Lower leg skin (tissue), 4 donors: ENCODE measurements around the gene RPSA. TPM values are rescaled to one million over a fixed set of nuclear protein-coding genes. Genes with fewer than 3 reads are reported as not detected.
A peak's percentile ranks its signal among the peaks of the same experiment; 100 is the strongest.

Experiments
- DNase-seq, 2 donors: peaks; one replicate each; pipeline ENCODE4 v3.0.0-alpha.2; 2019; ENCODE audit warnings: low spot score in 2 of 2
- H3K4me3 ChIP-seq: fragments of 200-600 bp; sonication (generic); 2 replicates; pipeline ENCODE4 v1.5.1; 2017; ENCODE audit warnings: mild to moderate bottlenecking, low read depth; ENCODE audit not compliant: poor library complexity, severe bottlenecking
- CTCF ChIP-seq, 3 donors: fragments of 450-650 bp; IDR thresholded peaks; one replicate each; pipeline ENCODE4 v1.5.1; 2016; ENCODE audit warnings: antibody characterized with exemption in 3 of 3, mild to moderate bottlenecking in 3 of 3, moderate library complexity in 2 of 3
- POLR2A ChIP-seq, 2 donors: fragments of 450-650 bp; IDR thresholded peaks; one replicate each; pipeline ENCODE4 v1.6.1; 2016 to 2017; ENCODE audit warnings: antibody characterized with exemption in 2 of 2, mild to moderate bottlenecking in 1 of 2, moderate library complexity in 1 of 2
- WGBS, 2 donors: methylation state at CpG; one replicate each; pipeline ENCODE4 v1.1.5; 2018; 5-methylcytosine and 5-hydroxymethylcytosine counted together
- intact Hi-C: fragments of 100-400 bp; cut with DNase I; formaldehyde crosslinking; loops from one replicate; pipeline ENCODE4 v1.15.0; 2023; ENCODE audit warnings: low total_unique reads
- total RNA-seq, 4 donors: library from RNA; depleted of rRNA; stranded (reverse); fragments of >200 nt; gene quantifications; one replicate each; pipeline ENCODE4 v1.1.0, GENCODE V29; 2016

The RPSA gene
- total RNA-seq, 4 donors from 2014 or later = 789 to 1,137 (median 1,095) TPM

- intact Hi-C loops = no loop called here
- no peak overlapping the region for H3K4me3 ChIP-seq
- 73 to 74% methylated on average over 5 of the region's 5 CpGs for WGBS, 2 donors
- DNase-seq = no peak
- no peak for TF ChIP-seq CTCF (IDR thresholded peaks at IDR 0.05)
- no peak for TF ChIP-seq POLR2A (IDR thresholded peaks at IDR 0.05)
Observed at GRCh38 chr3:39386318-39386717, 20.2 kb upstream of the RPSA start.

- H3K4me3 ChIP-seq = no peak overlapping the region
- 88 to 89% methylated on average over 1 of the region's 1 CpG for WGBS, 2 donors
- intact Hi-C loops = no loop called here
- TF ChIP-seq POLR2A (IDR thresholded peaks at IDR 0.05) (no peak), CTCF (IDR thresholded peaks at IDR 0.05) (no peak)
- DNase-seq = no peak
Observed at GRCh38 chr3:39387411-39387975, 19.0 kb upstream of the RPSA start.

DNA sequence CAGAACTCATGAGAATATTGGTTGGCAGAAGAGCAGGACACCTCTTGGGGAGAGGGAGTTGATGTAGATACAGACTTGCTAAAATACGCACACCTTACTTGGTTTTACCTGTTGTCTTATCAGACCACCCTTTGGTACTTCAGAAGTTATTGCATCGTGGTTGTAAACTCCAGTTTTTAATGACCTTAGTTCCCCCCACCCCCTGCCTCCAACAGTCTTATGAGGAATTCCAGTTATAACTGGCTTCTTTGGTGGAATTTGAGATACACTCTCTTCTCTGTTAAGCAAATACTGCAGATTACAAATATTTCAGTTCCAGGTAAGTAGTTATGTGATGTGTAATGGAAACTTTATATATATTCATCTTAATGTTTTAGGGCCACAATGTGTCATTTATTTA, 18.4 kb upstream of the RPSA start:
- no peak overlapping the region for H3K4me3 ChIP-seq
- intact Hi-C loops = no loop called here
- no peak for DNase-seq
- no peak for TF ChIP-seq CTCF (IDR thresholded peaks at IDR 0.05)
- no peak for TF ChIP-seq POLR2A (IDR thresholded peaks at IDR 0.05)
- WGBS, 2 donors = 90 to 91% methylated on average over 2 of the region's 2 CpGs

GRCh38 chr3:39388741-39389248, 17.7 kb upstream of the RPSA start:
- no peak overlapping the region for H3K4me3 ChIP-seq
- WGBS, 2 donors = 86 to 92% methylated on average over 2 of the region's 2 CpGs
- no peak for TF ChIP-seq POLR2A (IDR thresholded peaks at IDR 0.05)
- no peak for TF ChIP-seq CTCF (IDR thresholded peaks at IDR 0.05)
- no peak for DNase-seq
- intact Hi-C loops = no loop called here

GRCh38 chr3:39390181-39390580, 16.3 kb upstream of the RPSA start:
- intact Hi-C loops = no loop called here
- no peak for DNase-seq
- 80 to 93% methylated on average over 4 of the region's 4 CpGs for WGBS, 2 donors
- no peak overlapping the region for H3K4me3 ChIP-seq
- TF ChIP-seq POLR2A (IDR thresholded peaks at IDR 0.05) (no peak), CTCF (IDR thresholded peaks at IDR 0.05) (no peak)

DNA sequence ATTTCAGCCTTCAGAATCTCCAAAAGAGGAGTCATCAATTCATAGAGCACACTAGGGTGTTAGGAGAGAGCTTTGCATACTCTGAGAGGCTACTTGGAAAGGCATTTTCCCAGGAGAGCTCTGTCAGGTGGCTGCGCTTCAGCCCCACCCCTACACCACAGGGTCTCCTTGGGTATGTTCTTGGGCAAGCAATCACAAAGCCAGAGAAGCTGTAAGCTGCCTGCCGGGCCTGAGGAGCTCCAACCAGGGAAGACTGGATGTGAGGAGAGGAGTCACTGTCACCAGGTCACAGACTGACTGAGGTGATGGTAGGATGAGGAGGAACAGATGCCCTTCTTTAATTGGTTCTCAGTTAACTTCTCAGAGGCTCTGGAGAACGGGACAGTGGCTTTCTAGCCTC, 9.8 kb upstream of the RPSA start:
- peak in 1 of 2 donors; percentile 66 for DNase-seq
- intact Hi-C loops = no loop called here
- no peak overlapping the region for H3K4me3 ChIP-seq
- WGBS, 2 donors = 83 to 86% methylated on average over 3 of the region's 3 CpGs
- TF ChIP-seq CTCF (IDR thresholded peaks at IDR 0.05) = no peak
- no peak for TF ChIP-seq POLR2A (IDR thresholded peaks at IDR 0.05)
